GM19238 (cell line): ENCODE results near the gene LNX1.
"Not testable (repeated sequence)": the region's sequence is repeated elsewhere in the genome, so short reads cannot be mapped to it uniquely, and the experiment has no call there.

ENCODE experiments used
- DNase-seq: peaks from one replicate; pipeline ENCODE4 v3.0.0; 2011; ENCODE audit warnings: low spot score; ENCODE audit not compliant: insufficient read length

The LNX1 gene

DNA sequence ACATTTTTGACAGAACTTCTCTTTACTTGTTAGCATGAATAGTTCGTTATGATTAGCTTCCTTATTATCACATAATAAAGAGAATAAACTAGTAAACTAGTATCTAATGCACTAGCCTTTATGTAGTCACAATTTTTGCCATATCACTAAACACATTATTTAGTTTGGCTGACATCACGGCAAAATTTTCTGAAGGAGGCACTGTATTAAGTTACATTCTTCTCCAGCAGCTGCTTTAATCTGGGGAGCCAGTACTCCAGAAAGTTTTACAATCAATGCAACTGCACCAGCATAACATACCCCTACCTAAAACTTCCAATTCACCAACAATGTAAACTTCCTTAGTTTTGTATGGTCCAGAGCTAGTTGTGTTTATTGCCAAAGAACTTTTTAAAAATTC, 126.0 kb downstream of the LNX1 start:
- no peak for DNase-seq

DNA sequence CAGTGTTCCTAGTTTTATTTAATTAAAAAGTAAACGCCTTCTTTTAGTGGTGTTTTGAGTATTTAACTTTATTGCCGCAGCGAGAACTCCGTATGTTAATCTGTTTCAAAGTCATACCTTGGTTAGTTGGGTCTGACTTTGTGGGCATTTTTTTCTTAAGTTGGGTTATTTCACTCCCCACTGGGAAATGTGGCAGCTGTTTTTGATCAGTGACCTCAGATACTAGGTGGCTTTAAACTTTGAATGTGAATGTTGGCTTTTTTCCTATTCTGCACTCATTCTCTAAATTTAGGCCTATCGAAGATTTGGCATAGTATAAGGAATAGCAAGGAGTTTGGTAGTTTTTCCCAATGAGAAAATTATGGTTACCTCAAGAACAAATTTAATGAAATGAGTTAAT, 127.9 kb downstream of the LNX1 start:
- DNase-seq: no peak

DNA sequence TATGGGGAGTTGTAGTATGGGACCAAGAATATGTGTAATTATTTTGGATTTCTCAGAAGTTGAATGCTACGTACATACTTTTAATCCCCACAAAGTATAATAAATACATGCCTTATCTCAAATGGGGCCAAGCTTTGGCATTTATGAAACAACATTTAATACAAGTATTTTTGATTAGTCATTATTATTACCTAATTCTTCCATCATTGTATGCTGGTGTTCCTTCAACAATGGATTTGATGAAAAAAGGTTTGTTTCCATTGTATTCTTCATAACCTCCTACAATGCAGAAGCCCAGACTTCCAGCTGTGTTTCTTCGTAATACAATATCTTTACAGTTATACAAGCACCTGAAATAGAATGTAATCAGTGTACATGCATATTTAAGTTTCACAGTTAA, 130.0 kb downstream of the LNX1 start:
- no peak for DNase-seq

DNA sequence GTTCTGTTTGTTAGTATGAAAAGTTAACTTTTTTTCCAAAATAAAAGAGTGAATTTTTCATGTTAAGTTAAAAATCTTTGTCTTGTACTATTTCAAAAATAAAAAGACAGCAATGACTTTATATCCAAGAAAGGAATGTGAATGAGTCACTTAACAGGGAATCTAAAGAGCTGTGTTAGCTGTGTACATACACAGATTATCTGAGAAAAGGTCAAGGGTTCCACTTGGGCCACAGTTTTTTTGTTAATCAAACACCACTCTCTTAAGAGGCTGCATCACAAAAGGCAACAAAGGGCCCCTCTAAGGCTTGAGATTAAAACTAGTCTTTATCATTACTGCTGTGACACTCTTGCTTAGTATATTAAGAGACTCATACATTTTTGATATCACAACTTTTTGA, 131.7 kb downstream of the LNX1 start:
- no peak for DNase-seq

DNA sequence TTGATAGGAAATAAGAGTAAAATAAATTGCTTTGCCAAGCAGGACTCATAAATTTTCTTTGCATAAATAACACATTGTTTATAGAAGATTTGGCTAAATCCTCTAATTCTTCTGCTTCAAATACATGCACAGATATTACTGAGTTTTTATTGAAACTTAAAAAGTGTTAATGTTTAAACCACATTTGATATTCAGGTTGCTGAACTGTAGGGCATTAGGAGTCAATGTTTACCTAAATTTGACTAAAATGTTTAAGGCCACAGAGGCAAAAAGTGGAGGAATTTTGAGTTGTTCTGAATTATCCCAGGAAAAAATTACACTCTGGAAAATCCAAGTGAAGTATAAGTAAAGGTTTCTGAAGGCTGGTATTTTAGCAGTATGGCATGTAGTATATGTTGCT, 135.1 kb downstream of the LNX1 start:
- no peak for DNase-seq

DNA sequence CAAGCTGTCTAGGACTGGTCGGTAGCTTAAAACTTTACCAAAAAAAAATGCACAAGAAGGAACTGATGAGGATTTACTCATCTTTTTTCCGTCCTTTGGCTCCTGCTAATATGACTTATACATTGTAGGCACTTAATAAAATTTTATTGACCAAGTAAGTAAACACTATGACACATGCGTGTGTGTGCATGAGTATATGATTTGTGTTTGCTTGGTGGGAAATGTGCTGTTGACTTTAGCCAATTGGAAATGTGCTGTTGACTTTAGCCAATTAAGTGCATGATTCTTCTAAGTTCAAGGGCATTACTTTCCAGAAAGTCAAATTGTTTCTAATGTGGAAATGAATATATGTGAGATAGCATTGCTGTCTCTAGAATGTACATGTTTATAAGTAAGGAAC, 135.5 kb downstream of the LNX1 start:
- DNase-seq: no peak

DNA sequence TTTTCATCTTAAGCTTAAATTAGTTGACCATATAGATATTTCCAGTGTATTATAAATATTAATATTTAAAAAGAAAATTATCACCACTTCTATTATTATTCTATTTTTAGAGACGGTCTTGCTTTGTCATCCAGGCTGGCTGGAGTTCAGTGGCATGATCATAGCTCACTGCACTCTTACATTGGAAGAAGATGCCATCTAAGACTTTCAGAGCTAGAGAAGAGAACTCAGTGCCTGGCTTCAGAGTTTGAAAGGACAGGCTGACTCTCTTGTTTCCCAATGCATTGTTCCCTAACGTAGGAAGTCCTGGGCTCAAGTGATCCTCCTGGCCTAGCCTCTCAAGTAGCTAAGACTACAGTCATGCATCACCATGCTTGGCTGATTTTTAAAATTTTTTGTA, 137.9 kb downstream of the LNX1 start:
- no peak for DNase-seq

DNA sequence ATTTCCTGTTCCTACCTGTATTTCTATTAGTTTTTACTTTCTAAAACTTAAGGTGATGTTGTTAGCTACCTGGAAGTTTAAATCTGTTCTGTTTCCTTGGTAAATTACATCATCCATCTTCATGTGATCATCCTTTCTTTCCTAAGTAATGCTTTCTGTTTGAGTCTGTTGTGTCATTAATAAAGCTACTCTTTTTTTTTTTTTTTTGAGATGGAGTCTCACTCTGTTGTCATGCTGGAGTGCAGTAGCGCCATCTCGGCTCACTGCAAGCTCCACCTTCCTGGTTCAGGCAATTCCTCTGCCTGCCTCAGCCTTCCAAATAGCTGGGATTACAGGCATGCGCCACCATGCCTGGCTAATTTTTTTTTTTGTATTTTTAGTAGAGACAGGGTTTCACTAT, 140.5 kb downstream of the LNX1 start:
- DNase-seq: no peak

DNA sequence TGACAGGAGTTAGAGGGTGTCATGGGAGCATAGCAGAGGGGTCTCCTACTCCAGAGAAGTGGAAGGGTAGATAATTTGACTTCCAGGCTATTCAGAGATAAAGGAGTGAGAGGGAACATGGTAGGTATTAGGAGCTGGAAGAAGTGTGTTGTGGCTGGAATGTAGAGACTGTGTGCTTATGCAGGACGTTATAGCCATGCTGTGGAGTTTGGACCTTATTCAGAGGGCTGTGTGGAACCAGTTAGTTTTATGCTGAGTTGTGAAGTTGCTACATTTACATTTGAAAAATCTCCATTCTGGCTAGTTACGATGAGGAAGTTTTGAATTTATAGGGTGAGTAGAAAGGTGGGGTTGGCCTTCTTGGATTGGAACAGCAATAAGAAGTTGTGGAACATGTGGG, 146.3 kb downstream of the LNX1 start:
- no peak for DNase-seq

DNA sequence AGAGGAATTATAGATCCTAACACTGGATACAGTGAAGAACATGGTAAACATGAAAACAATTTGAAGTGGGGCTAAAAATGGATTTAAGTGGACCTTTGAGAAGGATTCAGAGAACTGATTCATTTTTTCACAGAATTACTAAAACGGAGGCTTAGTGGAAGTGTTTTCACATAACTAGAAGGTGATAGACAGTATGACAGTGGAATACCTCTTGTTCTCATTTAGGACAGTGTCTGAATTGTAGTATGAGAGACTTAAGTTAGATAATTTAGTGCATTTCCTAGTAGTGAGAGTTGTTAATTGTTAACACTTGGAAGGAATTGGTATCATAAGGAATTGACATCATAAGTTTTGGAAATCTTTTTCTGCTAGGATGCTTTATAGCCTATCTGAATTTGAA, 149.7 kb downstream of the LNX1 start:
- DNase-seq: no peak

DNA sequence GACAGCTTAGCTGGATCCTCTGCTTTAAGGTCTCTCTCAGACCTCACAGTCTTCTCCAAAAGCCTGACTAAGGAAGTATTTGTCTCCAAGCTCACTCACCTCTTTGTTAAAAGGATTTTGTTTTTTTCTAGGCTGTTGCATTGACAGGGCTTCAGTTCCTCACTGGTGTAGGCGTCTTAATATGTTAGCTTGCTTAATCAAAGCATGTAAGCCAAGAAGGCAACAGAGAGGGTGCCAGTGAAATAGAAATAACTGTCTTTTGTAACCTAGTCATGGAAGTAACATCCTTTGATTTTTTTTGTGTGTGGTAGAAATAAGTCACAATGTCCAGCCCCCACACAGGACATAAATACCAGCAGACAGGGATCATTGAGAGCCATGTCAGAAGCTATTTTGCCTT, 155.0 kb downstream of the LNX1 start:
- DNase-seq: no peak

DNA sequence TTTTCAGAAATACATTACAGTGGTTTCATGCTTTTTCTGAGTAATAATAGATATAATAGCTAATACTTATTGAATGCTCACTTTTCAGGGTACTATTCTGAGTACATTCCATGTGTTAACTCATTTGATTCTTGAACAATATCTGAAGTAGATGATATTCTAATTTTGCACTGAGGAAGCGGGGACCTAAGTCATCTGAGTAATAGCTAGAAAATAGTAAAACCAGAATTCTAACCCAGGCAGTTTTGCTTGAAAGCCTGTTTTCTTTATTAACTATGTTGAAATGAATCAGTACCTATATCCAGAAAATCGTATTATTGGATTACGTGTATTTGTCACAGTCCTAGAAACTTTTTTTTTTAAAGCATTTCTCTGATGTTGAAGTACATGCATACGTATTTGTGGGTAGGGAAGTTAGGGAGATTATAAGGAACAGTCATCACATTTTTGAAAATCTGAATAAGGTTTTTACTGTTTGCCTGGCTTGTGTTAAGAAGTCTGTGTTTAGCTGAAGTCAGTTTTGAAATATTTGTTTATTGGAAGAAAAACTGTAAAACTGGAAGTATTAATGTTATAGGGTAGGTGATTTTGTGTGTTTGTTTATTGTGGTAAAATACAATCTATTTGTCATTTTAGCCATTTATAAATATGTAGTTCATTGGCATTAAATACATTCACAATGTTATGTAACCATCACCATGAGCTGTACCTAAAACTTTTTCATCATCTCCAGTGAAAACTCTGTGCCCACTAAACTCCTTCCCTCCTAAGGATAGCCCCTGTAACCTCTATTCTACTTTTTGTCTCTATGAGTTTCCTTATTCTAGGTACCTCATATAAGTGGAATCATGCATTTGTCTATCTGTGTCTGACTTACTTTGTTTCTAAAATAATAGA, 158.5 kb downstream of the LNX1 start:
- DNase-seq: no peak

DNA sequence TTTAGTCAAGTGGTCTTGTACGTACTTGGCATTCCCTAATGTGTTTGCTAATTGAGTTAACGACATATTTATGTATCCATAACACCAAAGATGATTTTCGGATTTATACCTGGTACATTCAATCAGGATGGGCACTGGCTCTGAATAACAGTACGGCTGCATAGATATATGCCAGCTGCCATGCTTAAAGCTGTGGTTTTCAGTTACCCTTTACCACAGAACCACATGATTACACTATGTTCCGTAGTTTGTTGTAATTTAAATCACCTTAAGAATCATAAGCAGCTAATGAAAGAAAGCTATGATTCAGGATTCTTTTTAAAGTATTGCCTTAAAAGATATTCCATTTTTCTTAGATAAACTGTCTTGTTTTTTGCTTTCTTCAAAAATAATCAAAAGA, 160.2 kb downstream of the LNX1 start:
- DNase-seq: no peak

DNA sequence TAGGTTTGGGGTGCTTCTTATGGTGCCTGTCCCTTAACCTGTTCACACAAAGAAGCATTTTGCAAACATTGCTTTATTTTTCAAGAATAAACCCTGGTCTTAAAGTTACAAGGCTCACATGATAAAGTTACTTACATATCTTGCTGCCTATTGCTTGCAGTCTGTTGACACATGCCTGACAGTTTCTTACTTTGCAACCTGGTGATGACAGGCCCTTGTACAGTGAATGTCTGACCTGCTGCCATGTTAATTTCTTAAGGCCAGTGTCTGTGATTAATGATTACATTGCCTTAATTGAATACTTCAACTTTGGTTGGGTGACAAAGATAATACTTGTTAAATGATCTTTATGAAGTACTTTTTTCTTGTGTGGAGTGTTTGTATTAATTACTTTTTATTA, 163.9 kb downstream of the LNX1 start:
- DNase-seq: no peak

DNA sequence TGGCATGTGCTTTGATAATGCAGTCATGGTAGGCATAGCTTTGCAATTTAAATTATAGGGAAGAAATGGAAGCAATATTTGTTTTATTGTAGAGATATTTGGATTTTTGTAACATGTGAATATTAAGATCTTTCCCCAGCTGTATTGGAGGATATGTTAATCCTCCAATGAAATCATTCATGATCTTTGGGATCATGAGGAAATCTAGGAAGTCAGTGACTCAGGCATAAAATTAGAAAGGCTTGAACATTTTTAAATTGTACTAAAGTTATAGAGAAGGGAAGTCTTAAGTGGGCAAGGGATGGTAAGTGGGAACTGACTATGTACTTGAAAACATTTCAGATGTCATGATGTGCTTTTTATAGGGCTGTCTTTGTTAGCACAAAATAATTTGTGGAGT, 167.0 kb downstream of the LNX1 start:
- DNase-seq: no peak

DNA sequence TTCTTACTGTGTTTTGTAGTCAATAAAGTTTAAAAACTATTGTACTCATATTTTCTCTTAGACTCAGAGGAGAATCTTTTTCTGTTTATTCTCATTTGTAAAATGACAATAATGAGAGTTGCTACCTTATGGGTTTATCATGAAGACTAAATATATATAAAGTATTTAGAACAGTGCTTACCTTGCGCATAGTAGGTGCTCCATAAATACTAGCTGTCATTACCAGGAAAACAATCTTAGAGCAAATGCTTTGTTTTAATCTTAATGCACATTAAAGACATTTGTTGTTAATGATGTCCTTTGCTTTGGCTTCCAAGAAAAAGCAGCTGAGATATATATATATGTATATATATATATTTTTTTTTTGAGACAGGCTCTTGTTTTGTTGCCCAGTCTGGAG, 168.9 kb downstream of the LNX1 start:
- no peak for DNase-seq

DNA sequence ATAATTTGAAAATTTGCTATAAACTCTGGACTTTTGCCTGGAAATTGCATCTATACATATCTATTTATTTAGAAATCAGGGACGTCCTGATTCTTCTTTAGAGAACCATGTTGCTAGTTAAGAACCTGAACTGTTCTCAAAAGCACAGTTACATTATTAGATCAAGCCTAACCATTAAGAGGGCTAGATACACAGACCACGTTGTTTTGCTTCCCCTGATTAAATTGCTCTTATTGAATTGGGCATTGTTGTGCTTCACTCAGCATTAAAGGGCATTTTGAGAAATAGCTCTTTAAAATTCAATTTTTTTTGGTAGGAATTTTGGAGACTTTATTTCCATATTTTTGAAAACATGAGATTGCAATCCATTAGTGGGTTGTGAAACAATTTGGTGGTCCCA, 169.5 kb downstream of the LNX1 start:
- no peak for DNase-seq

DNA sequence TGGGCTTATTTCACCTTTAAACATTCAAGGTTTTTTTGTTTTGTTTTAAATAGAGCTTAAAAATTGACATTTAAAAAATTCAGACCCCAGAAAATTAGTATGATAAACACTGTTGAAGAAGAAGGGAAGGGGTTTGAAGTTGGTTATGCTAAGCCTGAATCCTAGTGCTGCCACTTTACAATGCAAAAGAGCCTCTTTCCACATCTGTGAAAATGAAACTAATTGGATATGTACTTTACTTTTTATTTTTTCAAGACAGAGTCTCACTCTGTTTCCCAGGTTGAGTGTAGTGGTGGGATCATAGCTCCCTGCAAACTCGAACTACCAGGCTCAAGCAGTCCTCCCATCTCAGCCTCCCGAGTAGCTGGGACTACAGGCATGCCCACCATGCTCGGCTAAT, 172.1 kb downstream of the LNX1 start:
- DNase-seq: no peak

DNA sequence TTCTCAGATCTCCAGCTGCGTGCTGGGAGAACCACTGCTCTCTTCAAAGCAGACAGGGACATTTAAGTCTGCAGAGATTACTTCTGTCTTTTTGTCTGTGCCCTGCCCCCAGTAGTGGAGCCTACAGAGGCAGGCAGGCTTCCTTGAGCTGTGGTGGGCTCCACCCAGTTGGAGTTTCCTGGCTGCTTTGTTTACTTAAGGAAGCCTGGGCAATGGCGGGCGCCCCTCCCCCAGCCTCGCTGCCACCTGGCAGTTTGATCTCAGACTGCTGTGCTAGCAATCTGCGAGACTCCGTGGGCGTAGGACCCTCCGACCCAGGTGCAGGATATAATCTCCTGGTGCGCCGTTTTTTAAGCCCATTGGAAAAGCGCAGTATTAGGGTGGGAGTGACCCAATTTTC, 181.8 kb downstream of the LNX1 start:
- not testable (repeated sequence) for DNase-seq
